ENCODE measurements around the gene GNA14.

GRCh38 chr9:77442436-77442835 is 205.7 kb downstream of the GNA14 start:
- TF ChIP-seq, protein P1, sequence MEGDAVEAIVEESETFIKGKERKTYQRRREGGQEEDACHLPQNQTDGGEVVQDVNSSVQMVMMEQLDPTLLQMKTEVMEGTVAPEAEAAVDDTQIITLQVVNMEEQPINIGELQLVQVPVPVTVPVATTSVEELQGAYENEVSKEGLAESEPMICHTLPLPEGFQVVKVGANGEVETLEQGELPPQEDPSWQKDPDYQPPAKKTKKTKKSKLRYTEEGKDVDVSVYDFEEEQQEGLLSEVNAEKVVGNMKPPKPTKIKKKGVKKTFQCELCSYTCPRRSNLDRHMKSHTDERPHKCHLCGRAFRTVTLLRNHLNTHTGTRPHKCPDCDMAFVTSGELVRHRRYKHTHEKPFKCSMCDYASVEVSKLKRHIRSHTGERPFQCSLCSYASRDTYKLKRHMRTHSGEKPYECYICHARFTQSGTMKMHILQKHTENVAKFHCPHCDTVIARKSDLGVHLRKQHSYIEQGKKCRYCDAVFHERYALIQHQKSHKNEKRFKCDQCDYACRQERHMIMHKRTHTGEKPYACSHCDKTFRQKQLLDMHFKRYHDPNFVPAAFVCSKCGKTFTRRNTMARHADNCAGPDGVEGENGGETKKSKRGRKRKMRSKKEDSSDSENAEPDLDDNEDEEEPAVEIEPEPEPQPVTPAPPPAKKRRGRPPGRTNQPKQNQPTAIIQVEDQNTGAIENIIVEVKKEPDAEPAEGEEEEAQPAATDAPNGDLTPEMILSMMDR (IDR thresholded peaks at IDR 0.05): no peak
- TF ChIP-seq POLR2A (IDR thresholded peaks at IDR 0.05): no peak
